K562 (cell line): Measurements from ENCODE around the gene POLDIP3. TPM values are rescaled to one million over a fixed set of nuclear protein-coding genes. Genes with fewer than 3 reads are reported as not detected.

Experiments
- ATAC-seq: fragments of 200-7000 bp; cut with Tn5 transposase; 3 replicates; pipeline ENCODE4 v1.9.1; 2020; ENCODE audit warnings: moderate library complexity
- BruUV-seq: library from RNA; stranded (reverse); fragments of 400-500 nt; replicated peaks from 2 replicates; lab custom pipeline; 2021; lab: Mats Ljungman, UMichigan
- CTCF ChIA-PET: fragments of 300-600 bp; formaldehyde crosslinking; extraction: SDS; loops from one replicate; lab custom pipeline; 2021; ENCODE audit warnings: low intra/inter-chr PET ratio; lab: Yijun Ruan, JAX
- POLR2A ChIA-PET: fragments of 300-600, 350-650 bp; sonication (Branson Sonifier 250); formaldehyde crosslinking; extraction: SDS; loops from one replicate; lab custom pipeline; 2021; ENCODE audit warnings: antibody characterized with exemption, inconsistent platforms; lab: Yijun Ruan, JAX
- DNase-seq, 4 experiments: peaks; one replicate each; pipeline versions ENCODE4 v3.0.0 to v3.0.0-alpha.2; 2011 to 2018; ENCODE audit warnings: low spot score in 3 of 4, mixed read lengths in 3 of 4; ENCODE audit errors: extremely low read depth in 1 of 4
- FAIRE-seq: peaks from 2 replicates; lab custom pipeline; 2011; peaks lifted over from hg19 to GRCh38; lab: Jason Lieb, UNC
- H2AFZ ChIP-seq: 2 replicates; pipeline ENCODE4 v1.6.0; 2011; ENCODE audit warnings: low read depth, low read length, control low read depth, inconsistent platforms
- H3K27ac ChIP-seq: fragments of 200-600 bp; 3 replicates; pipeline ENCODE4 v1.8.0; 2011; ENCODE audit warnings: low read depth, mild to moderate bottlenecking, control low read depth, inconsistent platforms, low read length, moderate library complexity, mixed read lengths; ENCODE audit errors: extremely low read depth
- H3K27me3 ChIP-seq, 2 experiments: fragments of 300-600 bp in 1 of 2; 2 replicates in 1 of 2; 3 replicates in 1 of 2; pipeline versions ENCODE4 v1.6.0 to v1.8.0; 2011; ENCODE audit warnings: inconsistent platforms in 2 of 2, low read length in 2 of 2, mild to moderate bottlenecking in 1 of 2, mixed read lengths in 1 of 2, moderate library complexity in 1 of 2; ENCODE audit not compliant: control insufficient read depth in 2 of 2, insufficient read depth in 2 of 2
- H3K36me3 ChIP-seq: fragments of 300-600 bp; 3 replicates; pipeline ENCODE4 v1.8.0; 2011; ENCODE audit warnings: mild to moderate bottlenecking, low read length, inconsistent platforms; ENCODE audit not compliant: control insufficient read depth, insufficient read depth
- H3K4me1 ChIP-seq, 2 experiments: fragments of 200-600 bp in 1 of 2; replicated peaks in 1 of 2; 2 replicates in 1 of 2; 3 replicates in 1 of 2; pipeline versions ENCODE4 v1.5.1 to v1.8.0; 2011; ENCODE audit warnings: inconsistent platforms in 2 of 2, low read length in 2 of 2, mild to moderate bottlenecking in 1 of 2, mixed read lengths in 1 of 2, moderate library complexity in 1 of 2; ENCODE audit not compliant: control insufficient read depth in 2 of 2, insufficient read depth in 2 of 2
- H3K4me2 ChIP-seq: 2 replicates; pipeline ENCODE4 v1.6.1; 2011; ENCODE audit warnings: low read length, control low read depth, inconsistent platforms, mixed read lengths; ENCODE audit not compliant: insufficient read depth
- H3K4me3 ChIP-seq: fragments of 200-600 bp; sonication (generic), shearing (Covaris generic); 2 replicates; pipeline ENCODE4 v1.5.1; 2016; ENCODE audit warnings: control low read depth, inconsistent platforms
- H3K79me2 ChIP-seq: fragments of 200-600 bp; 3 replicates; pipeline ENCODE4 v1.8.0; 2011; ENCODE audit warnings: low read length, inconsistent platforms; ENCODE audit not compliant: control insufficient read depth, insufficient read depth
- H3K9ac ChIP-seq, 2 experiments: 2 replicates each; pipeline versions ENCODE4 v1.6.0 to v1.6.1; 2011; ENCODE audit warnings: low read depth in 2 of 2, low read length in 2 of 2, control low read depth in 1 of 2, inconsistent platforms in 1 of 2, mild to moderate bottlenecking in 1 of 2, mixed read lengths in 1 of 2; ENCODE audit not compliant: insufficient read depth in 1 of 2
- H3K9me1 ChIP-seq: one replicate; pipeline ENCODE4 v1.6.0; 2011; ENCODE audit warnings: inconsistent platforms, mild to moderate bottlenecking, low read length, moderate library complexity; ENCODE audit not compliant: control insufficient read depth, insufficient read depth
- H3K9me3 ChIP-seq: replicated peaks from 2 replicates; pipeline ENCODE4 v1.5.1; 2011; ENCODE audit warnings: low read depth, low read length, inconsistent platforms; ENCODE audit not compliant: control insufficient read depth, insufficient read depth
- H4K20me1 ChIP-seq: replicated peaks from 2 replicates; pipeline ENCODE4 v1.6.1; 2011; ENCODE audit warnings: low read length, inconsistent platforms, mixed read lengths; ENCODE audit not compliant: control insufficient read depth, insufficient read depth
- BDP1 ChIP-seq: IDR thresholded peaks from 3 replicates; pipeline ENCODE4 v1.6.1; 2011; ENCODE audit not compliant: insufficient read length, insufficient read depth
- FOXA1 ChIP-seq: fragments of 450-650 bp; IDR thresholded peaks from 2 replicates; pipeline ENCODE4 v1.6.1; 2016; ENCODE audit warnings: mild to moderate bottlenecking, borderline replicate concordance
- HDAC6 ChIP-seq: IDR thresholded peaks from 2 replicates; pipeline ENCODE4 v1.6.1; 2012; ENCODE audit warnings: low read depth, mild to moderate bottlenecking, control low read depth, inconsistent platforms, low read length, moderate library complexity
- HIVEP1 ChIP-seq: fragments of 250-450 bp; sonication (Bioruptor Pico); IDR thresholded peaks from 2 replicates; pipeline ENCODE4 v1.4.0; 2020; ENCODE audit warnings: mild to moderate bottlenecking
- KAT7 ChIP-seq: sonication (generic); formaldehyde crosslinking; IDR thresholded peaks from 2 replicates; pipeline ENCODE4 v1.8.0; 2022; ENCODE audit warnings: missing genetic modification reagents, mild to moderate bottlenecking, borderline replicate concordance
- LEF1 ChIP-seq: fragments of 450-650 bp; IDR thresholded peaks from 2 replicates; pipeline ENCODE4 v1.6.1; 2016; ENCODE audit warnings: mild to moderate bottlenecking
- PCBP1 ChIP-seq: fragments of 200-400 bp; formaldehyde crosslinking; IDR thresholded peaks from 2 replicates; pipeline ENCODE4 v1.6.1; 2018; ENCODE audit warnings: mild to moderate bottlenecking, low read depth, low read length; ENCODE audit not compliant: poor library complexity, severe bottlenecking
- SMARCC2 ChIP-seq: fragments of 450-650 bp; IDR thresholded peaks from 2 replicates; pipeline ENCODE4 v1.6.1; 2017; ENCODE audit warnings: antibody characterized with exemption, moderate library complexity, mild to moderate bottlenecking, low read depth
- SMARCE1 ChIP-seq: fragments of 450-650 bp; IDR thresholded peaks from 2 replicates; pipeline ENCODE4 v1.7.1; 2016; ENCODE audit warnings: mild to moderate bottlenecking
- TBP ChIP-seq: optimal IDR thresholded peaks from 2 replicates; pipeline ENCODE3; 2011; ENCODE audit warnings: low read depth, low read length, improper control_type of control experiment
- TRIM24 ChIP-seq, 2 experiments: fragments of 450-650 bp; IDR thresholded peaks; 2 replicates each; pipeline ENCODE4 v1.6.1; 2016
- ZFP30 ChIP-seq: fragments of 250-450 bp; sonication (Bioruptor Pico); IDR thresholded peaks from 2 replicates; pipeline ENCODE4 v1.8.0; 2022; ENCODE audit warnings: moderate library complexity, mild to moderate bottlenecking, inconsistent platforms, borderline replicate concordance
- ZNF121 ChIP-seq: sonication (generic); formaldehyde crosslinking; conservative IDR thresholded peaks from 2 replicates; pipeline ENCODE4 v1.8.0; 2022; ENCODE audit warnings: missing genetic modification reagents
- WGBS: fragments of 100-300 bp; shearing (Covaris generic); methylation state at CpG from one replicate; pipeline ENCODE4 v1.1.6; 2016; ENCODE audit warnings: low coverage, mixed read lengths; ENCODE audit not compliant: insufficient coverage; ENCODE audit errors: missing lambda C conversion rate; 5-methylcytosine and 5-hydroxymethylcytosine counted together
- in situ Hi-C: fragments of 300-500 bp; cut with MboI; formaldehyde crosslinking; loops from 4 replicates; pipeline ENCODE4 v1.15.0; 2018; ENCODE audit warnings: inconsistent platforms, mixed read lengths
- intact Hi-C: fragments of 100-400 bp; cut with micrococcal nuclease; formaldehyde crosslinking; loops from 2 replicates; pipeline ENCODE4 v1.14.2; 2022
- polyA plus RNA-seq, 8 experiments: library from polyadenylated mRNA; depleted of rRNA in 4 of 8; stranded (reverse) in 5 of 8; unstranded in 3 of 8; fragments of >200 nt; fragmentation: Nextera tagmentation in 2 of 8; fragmentation: Illumina TruSeq in 1 of 8; extraction: Ambion mirVana in 2 of 8; extraction: Trizol in 1 of 8; gene quantifications; 2 replicates each; pipeline versions ENCODE4 v1.2.1 to v1.2.3, GENCODE V29; 2011 to 2014; ENCODE audit warnings: inconsistent platforms in 1 of 8, missing spikeins in 1 of 8
- total RNA-seq, 7 experiments: library from RNA; depleted of rRNA in 6 of 7; stranded (reverse); fragments of >200 nt in 6 of 7; fragmentation: Illumina TruSeq in 2 of 7; extraction: Trizol in 2 of 7; gene quantifications; 2 replicates each; pipeline versions ENCODE4 v1.2.1 to v1.2.3, GENCODE V29; 2011 to 2021; ENCODE audit warnings: low replicate concordance in 1 of 7
- TF ChIP-seq, protein P1 (sequence below): fragments of 450-650 bp; IDR thresholded peaks from 2 replicates; pipeline ENCODE4 v1.6.1; 2018; ENCODE audit not compliant: partially characterized antibody
- TF ChIP-seq, protein P2 (sequence below), 2 experiments: IDR thresholded peaks in 1 of 2; conservative IDR thresholded peaks in 1 of 2; 2 replicates each; pipeline ENCODE4 v1.6.1; 2016; ENCODE audit warnings: low read depth in 2 of 2, mild to moderate bottlenecking in 1 of 2, missing compliant biosample characterization in 1 of 2, missing genetic modification characterization in 1 of 2, moderate library complexity in 1 of 2

The POLDIP3 gene
- total and polyA plus RNA-seq, 9 of the 15 experiments (the other 6 are each of a cell fraction or from before 2014, with no cell fraction given), result 14.3 to 53.0 (median 26.3) TPM

GRCh38 chr22:42625416-42625815 is 10.7 kb upstream of the POLDIP3 start:
- no peak for TF ChIP-seq HIVEP1 (CRISPR knock-in tag)
- TF ChIP-seq, protein P1, sequence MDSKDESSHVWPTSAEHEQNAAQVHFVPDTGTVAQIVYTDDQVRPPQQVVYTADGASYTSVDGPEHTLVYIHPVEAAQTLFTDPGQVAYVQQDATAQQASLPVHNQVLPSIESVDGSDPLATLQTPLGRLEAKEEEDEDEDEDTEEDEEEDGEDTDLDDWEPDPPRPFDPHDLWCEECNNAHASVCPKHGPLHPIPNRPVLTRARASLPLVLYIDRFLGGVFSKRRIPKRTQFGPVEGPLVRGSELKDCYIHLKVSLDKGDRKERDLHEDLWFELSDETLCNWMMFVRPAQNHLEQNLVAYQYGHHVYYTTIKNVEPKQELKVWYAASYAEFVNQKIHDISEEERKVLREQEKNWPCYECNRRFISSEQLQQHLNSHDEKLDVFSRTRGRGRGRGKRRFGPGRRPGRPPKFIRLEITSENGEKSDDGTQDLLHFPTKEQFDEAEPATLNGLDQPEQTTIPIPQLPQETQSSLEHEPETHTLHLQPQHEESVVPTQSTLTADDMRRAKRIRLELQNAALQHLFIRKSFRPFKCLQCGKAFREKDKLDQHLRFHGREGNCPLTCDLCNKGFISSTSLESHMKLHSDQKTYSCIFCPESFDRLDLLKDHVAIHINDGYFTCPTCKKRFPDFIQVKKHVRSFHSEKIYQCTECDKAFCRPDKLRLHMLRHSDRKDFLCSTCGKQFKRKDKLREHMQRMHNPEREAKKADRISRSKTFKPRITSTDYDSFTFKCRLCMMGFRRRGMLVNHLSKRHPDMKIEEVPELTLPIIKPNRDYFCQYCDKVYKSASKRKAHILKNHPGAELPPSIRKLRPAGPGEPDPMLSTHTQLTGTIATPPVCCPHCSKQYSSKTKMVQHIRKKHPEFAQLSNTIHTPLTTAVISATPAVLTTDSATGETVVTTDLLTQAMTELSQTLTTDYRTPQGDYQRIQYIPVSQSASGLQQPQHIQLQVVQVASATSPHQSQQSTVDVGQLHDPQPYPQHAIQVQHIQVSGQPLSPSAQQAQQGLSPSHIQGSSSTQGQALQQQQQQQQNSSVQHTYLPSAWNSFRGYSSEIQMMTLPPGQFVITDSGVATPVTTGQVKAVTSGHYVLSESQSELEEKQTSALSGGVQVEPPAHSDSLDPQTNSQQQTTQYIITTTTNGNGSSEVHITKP, result no peak
- no peak for TF ChIP-seq SMARCC2
- TF ChIP-seq LEF1, result no peak
- no peak for TF ChIP-seq SMARCE1
- no peak for TF ChIP-seq TRIM24 (IDR thresholded peaks at IDR 0.05)
- no peak for TF ChIP-seq HDAC6
- TF ChIP-seq, protein P2, sequence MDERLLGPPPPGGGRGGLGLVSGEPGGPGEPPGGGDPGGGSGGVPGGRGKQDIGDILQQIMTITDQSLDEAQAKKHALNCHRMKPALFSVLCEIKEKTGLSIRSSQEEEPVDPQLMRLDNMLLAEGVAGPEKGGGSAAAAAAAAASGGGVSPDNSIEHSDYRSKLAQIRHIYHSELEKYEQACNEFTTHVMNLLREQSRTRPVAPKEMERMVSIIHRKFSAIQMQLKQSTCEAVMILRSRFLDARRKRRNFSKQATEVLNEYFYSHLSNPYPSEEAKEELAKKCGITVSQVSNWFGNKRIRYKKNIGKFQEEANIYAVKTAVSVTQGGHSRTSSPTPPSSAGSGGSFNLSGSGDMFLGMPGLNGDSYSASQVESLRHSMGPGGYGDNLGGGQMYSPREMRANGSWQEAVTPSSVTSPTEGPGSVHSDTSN (CRISPR knock-in tag; IDR thresholded peaks at IDR 0.05; ENCODE audit: low read depth), result no peak
- TF ChIP-seq, protein P2 (tag; conservative IDR thresholded peaks at IDR 0.05; ENCODE audit: low read depth), result no peak
- no peak for TF ChIP-seq PCBP1
- no peak for TF ChIP-seq ZNF121 (CRISPR knock-in tag)
- TF ChIP-seq KAT7 (CRISPR knock-in tag), result no peak
- no peak for TF ChIP-seq BDP1
- no peak for TF ChIP-seq FOXA1
- no peak for TF ChIP-seq TBP
- no peak for TF ChIP-seq ZFP30 (CRISPR knock-in tag)
- ATAC-seq, result no peak
- FAIRE-seq, result no peak
- intact Hi-C loops (loop anchor here (10.0 kb wide), 1 partner anchor 69 kb away; no protein-coding TSS in a partner anchor), in situ Hi-C loops (no loop called here)
- Histone ChIP-seq H3K27ac (no peak overlapping the region), H2AFZ (no peak overlapping the region), H3K4me3 (no peak overlapping the region), H4K20me1 (no peaks in the 10 kb centered on the region), H3K9ac (no peak overlapping the region), H3K4me1 (peaks cover 11 to 26% of the 10 kb centered on the region in 2 experiments; a peak in 4 of 5 replicates), H3K9me3 (no peaks in the 10 kb centered on the region), H3K4me2 (no peak overlapping the region), H3K36me3 (peaks cover 49% of the 10 kb centered on the region; the same call in 1 of the 3 replicates), H3K27me3 (no peaks in the 10 kb centered on the region), H3K9me1 (peaks cover 4% of the 10 kb centered on the region), H3K79me2 (no peaks in the 10 kb centered on the region)
- DNase-seq, result no peak
- CTCF ChIA-PET, result no interaction called here
- 87% methylated on average over 11 of the region's 15 CpGs for WGBS
- POLR2A ChIA-PET, result interaction anchor here (0.7 to 5.6 kb wide), 3 partner anchors 10 to 1459 kb away, joined by 3 to 46 read pairs (median 4); partner anchors contain the start of gene POLDIP3
- BruUV-seq, result no TSS peak
